ENCODE measurements around the gene MRPL52.
"Not testable (repeated sequence)": the region's sequence is repeated elsewhere in the genome, so short reads cannot be mapped to it uniquely, and the experiment has no call there.

MRPL52 gene

DNA sequence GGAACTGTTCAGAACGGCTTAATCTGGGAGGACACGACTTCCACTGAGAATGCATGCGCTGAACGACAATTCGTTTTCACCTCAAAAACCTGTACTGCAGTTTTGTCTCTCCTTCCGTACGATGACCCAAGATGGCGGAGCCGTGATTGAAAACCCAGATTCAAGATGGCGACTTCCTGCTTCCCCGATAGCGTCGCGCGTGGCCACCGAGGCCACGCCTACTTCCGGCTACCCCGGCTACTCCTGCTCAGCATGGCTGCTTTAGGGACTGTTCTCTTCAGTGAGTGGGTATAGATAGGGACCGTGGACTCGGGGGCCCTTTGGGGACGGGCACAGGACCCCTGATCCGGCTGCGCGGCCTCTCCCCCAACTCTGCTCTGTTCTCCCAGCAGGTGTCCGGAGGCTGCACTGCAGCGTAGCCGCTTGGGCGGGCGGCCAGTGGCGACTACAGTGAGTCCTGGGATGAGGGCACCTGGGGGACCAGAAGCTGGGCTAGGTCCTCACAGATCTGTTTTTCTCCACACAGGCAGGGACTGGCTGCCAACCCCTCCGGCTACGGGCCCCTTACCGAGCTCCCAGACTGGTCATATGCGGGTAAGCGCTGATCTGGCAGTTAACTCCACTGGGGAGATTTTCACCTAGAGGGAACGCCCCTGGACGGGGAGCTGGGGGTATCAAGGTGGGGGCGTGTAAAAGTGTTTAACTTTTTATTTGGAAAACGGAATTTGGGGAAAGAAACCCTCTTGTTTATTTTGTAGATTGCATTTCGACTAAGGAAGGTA lies at the start of gene MRPL52:
TSS of gene MRPL52 (plus strand) at position 227 of the 782 bp plus-strand sequence. CDS start at position 253, 26 bp downstream.
- DNase-seq = peak; percentile 95

DNA sequence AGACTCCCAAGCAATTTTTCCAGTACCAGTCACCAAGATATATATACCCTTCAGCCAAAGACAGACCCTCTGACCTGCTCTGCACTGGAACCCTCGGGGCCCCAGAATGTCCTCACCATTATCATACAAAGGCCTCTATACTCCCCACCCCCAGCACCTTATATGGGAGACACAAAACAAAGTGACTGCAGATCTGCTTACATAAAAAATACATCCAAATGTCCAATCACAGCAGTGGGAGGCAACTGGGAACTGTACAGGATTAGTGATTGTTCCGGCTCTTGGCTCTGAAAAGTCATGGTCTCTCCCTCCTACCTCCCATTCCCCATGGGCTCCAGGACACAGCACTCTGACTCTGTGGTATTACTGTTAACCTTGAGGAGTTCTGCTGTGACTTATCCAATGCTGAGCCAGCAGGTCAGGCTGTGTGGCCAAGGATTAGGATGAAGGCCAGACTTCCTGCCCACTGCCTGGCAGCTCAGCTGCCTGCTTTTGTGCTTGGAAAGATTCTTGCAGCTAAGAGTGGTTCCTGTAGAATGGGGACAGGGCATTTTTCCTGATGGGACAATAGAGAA lies 49.5 kb upstream of the MRPL52 start:
- no peak for DNase-seq

DNA sequence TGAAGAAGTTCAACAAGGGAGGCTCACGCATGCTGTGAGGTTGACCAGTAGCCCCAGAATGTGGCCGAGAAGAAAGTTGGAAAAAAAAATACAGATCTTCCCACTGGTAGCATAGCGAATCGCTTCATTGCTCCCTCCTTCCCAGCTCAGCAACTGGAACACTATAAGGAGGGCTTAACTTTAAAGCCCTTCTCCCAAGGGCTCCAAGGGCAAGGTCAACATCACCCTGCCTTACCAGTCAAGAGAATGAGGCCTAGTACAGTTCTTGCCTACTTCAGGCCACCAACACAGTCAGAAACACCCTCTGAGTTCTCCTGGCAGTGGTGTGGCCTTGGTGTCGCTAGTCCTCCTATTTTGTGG lies 48.8 kb upstream of the MRPL52 start:
- DNase-seq = no peak

DNA sequence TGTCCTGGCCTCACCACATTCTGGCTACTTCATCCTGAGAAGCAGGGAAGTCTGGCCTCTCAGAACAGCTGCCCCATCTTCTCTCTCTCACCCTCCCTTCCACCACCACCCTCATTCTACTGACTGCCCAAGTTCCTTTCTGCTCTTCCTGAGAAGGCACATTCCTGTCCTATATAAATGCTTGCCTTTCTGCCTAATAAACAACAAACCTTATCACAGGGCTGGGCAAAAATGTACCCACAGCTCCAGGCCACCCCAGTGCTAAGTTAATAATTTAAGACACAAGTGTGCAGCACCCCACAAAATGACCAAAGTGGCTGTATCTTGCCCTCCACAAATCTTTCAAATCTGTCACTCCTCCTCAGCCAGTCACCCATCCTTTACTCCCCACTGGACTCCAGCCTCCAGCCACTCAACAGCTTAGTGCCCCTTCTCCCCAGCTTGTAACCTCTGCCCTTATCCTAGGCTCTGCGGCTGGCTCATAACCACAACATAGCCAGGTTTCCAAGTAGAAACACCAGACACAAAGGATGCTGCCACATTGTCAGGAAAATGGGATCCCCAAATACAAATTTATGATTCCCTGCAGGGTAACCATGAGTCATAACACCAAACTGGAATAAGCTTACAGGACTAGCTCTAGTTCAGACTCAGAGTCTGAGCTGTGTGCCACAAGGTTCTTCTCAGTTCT lies 48.2 kb upstream of the MRPL52 start:
- DNase-seq = no peak

DNA sequence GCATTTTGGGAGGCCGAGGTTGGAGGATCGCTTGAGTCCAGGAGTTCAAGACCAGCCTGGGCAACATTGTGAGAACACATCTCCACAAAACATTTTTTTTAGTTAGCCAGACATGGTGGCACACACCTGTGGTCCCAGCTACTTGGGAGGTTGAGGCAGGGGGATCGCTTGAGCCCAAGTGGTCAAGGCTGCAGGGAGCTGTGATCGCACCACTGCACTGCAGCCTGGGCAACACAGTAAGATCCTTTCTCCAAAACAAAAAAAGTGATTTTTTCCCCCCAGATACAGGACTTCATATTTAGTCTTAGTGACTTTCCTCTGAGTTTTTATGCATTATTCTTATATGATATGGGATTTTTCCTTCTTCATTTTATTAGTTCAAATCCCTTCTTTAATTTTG lies 43.0 kb upstream of the MRPL52 start:
- no peak for DNase-seq

DNA sequence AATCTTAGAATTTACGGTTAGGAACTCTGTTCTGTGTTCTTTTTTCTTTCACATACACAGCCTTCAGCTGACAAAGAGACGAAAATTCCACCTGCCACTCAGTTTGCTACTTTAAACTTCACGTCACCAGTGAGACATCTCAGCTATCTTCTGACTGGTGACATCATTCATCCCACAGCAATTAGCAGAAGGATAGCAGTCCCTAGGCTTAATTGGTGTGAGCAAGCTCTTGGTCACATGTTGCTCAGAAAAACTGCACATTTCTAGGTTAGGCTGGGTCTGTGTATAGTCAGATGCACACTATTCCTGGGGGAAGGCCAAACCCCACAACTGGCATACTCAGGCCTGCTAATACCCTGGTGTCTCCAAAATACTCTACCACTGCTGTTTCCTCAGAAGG lies 38.4 kb upstream of the MRPL52 start:
- no peak for DNase-seq

DNA sequence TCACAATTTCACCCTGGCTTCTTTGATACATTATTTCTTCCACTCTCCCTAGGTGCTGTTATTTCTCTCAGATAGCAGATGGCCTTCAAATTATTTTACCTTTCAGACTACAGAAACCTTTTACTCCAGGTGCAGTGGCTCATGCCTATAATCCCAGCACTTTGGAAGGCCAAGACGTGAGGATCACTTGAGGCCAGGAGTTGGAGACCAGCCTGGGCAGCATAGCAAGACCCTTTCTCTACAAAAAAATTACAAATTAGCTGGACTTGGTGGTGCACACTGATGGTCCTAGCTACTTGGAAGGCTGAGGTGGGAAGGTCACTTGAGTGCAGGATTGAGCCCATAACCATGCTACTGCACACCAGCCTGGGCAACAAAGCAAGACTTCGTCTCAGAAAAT lies 37.5 kb upstream of the MRPL52 start:
- no peak for DNase-seq

DNA sequence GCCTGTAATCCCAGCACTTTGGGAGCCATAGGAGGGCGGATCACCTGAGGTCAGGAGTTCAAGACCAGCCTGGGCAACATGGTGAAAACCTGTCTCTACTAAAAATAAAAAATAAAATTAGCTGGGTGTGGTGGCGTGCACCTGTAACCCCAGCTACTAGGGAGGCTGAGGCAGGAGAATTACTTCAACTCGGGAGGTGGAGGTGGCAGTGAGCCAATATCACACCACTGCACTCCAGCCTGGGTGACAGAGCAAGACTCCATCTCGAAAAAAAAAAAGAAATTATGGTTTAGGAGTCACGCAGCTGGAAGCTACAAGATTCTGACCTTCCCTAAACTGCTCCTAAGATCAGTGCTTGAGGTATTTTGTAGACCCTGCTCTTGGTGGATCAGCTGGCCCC lies 36.1 kb upstream of the MRPL52 start:
- DNase-seq = not testable (repeated sequence)

DNA sequence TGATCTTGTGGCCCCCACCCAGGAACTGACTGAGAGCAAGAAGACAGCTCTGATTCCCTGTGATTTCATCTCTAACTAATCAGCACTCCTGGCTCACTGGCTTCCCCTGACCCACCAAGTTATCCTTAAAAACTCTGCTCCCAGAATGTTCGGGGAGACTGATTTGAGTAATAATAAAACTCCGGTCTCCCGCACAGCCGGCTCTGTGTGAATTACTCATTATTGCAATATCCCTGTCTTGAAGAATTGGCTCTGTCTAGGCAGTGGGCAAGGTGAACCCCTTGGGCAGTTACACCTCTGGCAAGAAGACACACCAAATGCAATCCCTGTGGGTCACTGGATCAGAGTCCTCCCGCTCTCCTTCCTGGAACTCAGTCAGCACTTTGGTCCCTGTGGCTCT lies 35.7 kb upstream of the MRPL52 start:
- no peak for DNase-seq

DNA sequence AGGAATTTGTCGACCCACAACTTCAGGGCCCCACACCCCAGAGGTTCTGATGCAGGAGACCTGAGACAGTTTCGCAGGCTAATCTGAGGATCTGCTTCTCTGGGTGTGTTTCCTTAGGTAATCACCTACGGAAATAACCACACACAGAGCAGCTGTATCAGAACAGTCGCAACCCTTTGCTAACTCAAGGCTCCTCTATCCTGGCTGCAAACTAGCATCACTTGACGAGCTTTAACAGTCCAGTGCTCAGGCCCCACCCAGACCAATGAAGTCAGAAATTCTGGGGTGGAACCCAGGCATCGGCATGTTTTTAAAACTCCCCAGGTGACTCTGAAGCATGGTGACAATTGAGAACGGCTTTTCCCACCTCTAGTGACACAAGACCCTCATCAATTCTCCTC lies 35.1 kb upstream of the MRPL52 start:
- no peak for DNase-seq

DNA sequence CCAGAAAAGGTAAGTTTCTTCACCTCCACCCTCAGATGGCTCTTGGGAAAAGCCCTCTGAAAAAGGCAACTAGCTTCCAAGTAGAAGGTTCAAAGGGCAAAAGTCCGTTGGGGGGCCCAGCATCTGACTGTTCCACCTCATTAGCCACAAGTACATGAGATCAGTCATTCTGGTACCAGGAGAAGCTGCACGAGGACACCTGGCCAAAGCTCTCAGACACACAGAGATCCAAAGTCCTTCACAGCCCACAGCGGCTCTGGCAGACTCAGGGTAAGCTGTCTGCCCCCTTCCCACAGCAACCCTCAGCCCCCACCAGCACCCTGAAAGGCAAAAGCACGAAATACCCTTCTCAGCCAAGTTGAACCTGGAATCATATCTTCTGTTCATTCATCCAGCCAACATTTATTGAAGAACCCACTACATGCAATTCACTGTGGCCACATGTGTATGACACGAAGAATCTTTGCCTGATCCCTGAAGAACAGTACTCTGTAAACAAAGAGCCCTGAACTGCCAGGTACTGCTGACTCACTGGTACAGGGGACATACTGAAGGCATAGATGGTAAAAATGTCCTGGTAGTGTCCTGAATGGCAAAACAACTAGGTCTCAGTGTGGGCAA lies 33.5 kb upstream of the MRPL52 start:
- no peak for DNase-seq

DNA sequence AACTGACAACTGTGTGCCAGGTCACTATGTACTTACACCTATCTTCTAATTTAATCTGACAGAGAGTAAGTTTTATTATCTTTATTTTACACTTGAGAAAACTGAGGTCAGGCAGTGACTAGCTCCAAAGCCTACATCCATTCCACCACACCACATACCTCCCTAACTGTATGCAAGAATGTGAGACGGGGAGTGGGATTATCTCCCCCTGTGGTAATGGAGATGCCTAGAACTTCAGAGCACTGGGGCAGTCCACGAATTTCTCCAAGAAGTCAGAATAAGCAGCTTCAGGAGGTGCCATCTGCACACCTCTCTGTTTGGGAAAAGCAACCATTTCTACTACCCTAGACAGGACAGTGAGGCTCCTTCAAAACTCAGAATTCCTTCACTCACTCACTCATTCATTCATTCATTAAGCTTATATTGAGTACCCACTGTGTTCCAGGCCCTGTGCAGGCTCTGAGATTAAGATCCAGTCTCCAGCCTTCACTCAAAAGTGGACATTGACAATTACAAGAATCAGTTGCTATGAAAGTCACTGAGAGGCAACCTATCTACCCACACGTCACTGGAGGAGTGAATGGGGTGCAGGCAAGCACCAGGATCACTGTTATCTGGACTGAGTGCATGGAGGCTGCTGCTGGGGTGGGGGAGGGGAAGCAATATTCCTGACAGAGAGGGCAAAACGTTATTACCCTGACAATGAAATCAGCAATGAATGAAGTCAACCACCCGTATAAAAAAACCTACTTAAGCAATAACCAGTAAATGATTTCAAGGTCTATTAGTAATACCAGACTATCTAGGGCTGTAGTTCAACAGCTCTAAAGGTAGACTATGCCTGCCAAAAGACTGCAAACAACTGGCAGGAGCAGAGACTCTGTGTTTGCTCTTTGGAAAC lies 32.4 kb upstream of the MRPL52 start:
- no peak for DNase-seq

DNA sequence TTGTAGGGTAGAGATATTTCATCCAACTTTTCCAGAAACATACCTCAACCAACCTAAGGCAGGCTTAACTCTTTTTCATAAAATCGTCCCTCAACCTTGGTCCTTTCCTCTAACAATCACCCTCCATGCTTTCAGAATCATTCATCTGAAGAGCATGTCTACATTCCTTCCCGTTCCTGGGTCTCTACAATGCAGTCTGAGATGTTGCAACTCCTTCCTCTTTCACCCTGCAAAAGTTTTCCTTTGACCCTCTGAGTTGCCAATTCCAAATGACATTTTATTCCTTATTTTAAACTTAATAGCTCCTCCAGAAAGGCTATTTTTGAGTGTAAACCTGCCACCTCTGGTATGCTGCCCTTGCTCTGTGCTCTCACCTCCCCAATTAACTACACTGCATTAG lies 31.2 kb upstream of the MRPL52 start:
- DNase-seq = no peak

DNA sequence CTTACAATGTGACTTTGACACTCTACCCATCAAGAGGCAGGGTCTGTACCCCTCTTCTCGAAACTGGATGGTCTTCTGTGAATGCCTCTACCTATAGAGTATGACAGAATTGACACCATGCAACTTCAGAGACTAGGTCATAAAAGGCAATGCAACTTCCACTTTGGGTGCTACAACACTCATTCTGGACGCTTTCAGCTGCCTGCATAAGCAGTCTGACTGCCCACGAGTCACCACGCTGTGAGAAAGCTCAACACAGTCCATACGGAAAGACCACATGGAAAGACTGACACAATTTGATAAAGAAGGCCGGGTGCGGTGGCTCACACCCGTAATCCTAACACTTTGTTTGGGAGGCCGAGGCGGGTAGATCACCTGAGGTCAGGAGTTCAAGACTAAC lies 29.3 kb upstream of the MRPL52 start:
- DNase-seq = no peak

DNA sequence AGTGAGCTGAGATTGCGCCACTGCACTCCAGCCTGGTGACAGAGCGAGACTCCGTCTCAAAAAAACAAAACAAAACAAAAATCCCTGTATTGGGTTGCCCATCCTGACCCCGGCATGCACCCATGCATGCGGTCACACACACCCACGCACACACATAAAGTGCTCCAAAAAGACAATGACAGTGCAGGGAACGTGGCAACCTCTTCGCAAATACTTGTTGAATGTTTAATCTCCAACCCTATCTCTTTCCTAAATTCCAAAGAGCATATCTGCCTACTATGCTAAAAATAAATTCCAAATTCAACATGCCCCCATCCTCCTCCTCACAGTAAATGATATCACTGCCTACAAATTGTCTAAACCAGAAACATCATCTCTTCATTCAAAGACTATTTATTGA lies 28.0 kb upstream of the MRPL52 start:
- DNase-seq = no peak

DNA sequence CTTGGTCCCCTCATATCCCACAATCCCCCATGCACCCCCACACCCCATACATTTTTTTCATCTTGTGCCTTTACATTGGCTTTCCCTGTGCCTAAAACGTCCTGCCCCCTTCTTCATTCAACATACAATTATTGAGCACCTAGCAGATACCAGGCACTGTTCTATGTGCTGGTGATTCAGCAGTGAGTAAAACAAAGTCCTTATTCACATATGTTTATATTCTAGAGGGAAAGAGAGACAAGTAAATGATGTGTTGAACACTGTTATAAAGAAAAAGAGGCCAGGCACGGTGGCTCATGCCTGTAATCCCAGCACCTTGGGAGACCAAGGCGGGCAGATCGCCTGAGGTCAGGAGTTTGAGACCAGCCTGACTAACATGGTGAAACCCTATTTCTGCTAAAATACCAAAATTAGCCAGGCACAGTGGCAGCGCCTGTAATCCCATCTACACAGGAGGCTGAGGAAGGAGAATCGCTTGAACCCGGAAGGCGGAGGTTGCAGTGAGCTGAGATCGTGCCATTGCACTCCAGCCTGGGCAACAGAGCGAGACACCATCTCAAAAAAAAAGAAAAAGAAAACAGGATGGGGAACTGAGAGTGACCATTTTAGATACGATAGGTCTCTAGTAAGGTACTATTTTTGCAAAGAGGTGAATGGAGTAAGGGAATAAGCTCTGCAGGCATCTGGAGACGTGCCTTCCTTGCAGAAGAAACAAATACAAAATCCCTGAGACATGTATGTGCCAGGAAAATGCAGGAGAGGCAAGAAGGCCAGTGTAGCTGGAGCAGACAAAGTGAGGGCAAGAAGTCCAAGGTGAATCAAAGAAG lies 26.6 kb upstream of the MRPL52 start:
- no peak for DNase-seq

DNA sequence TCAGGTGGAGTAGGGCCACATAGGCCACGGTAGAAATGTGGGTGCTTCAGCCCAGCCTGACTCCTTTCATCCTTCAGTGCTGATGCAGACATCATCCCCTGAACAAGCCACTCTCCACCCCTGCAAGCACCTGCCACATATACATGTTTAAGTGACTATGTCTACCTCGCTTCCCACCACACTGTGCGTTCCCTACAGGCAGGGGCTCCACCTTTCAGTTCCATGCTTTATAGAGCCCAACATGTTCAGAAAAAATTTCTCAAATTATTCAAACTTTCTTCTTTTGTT lies 26.1 kb upstream of the MRPL52 start:
- no peak for DNase-seq

DNA sequence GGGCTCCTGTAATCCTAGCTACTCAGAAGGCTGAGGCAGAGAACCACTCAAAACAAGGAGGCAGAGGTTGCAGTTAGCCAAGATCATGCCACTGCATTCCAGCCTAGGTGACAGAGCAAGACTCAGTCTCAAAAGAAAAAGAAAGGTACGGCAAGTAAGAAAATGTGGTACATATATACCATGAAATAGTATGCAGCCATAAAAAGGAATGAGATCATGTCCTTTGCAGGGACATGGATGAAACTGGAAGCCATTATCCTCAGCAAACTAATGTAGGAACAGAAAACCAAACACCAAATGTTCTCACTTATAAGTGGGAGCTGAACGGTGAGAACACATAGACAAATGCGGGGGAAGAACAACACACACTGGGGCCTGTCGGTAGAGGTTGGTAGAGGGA lies 24.5 kb upstream of the MRPL52 start:
- not testable (repeated sequence) for DNase-seq

DNA sequence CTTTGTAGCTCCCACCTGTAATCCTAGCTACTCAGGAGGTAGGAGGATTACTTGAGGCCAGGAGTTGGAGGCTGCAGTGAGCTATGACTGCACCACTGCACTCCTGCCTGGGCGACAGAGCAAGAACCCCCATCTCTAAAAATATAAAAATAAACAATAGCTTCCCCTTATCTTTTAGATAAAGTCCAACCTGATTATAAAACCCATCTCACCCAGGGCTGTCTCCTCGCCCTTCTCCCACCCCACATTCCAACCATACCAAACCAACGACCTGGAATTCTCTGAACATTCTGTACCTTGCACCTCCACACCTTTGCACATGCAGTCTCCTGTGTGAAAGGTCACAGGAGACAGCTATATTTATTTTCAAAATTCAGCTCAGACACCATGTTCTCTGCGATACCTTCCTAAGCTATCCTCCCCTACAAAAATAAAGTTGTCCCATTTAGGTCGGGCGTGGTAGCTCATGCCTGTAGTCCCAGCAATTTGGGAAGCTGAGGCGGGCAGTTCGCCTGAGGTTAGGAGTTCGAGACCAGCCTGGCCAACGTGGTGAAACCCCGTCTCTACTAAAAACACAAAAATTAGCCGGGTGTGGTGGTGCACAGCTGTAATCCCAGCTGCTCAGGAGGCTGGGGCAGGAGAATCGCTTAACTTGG lies 22.1 kb upstream of the MRPL52 start:
- no peak for DNase-seq

DNA sequence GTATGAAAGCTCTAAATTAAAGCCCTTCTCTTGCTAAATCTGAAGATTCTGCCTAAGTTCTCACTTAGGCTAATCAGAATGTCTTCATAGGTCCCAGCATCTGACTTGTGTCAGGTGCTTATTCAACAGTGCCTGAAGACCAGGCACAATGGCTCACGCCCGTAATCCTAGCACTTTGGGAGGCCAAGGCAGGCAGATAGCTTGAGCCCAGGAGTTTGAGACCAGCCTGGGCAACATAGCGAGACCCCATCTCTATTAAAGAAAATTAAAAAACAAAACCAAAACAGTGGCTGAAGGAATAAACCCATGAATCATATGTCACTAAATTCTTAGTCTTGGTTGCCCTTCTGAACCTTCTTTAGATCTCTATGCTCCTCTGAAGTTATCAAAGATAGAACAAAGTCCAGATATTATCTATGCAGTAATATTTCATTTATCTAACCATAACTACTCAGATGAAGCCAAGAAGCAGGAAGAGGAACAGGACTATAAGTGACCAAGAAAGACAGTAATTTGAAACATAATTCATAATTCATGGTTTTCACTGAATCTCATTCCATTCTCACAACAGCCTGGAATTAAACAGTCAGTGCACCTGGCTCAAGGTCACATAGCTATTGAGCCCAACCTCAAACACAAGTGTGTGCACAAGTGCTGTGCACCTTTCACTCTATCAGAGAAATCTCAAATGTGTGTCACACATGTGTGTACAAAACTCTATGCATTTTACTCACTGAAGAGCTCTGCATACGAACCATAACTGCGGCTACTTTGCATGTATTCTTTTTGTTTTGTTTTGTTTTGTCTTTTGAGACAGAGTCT lies 21.1 kb upstream of the MRPL52 start:
- no peak for DNase-seq

DNA sequence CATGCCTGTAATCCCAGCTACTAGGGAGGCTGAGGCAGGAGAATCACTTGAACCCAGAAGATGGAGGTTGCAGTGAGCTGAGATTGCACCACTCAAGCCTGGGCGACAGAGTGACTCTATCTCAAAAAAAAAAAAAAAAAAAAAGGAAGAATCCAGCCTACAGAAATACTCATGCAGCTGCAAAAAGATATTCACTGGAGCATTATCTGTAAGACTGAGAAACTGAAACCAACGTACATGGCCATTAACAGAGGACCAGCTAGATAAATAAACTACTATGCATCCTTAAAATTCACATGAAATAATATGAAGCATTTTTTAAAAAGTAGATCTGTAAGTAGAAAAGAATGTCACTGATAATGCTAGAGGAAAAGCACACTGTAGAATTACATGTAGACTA lies 18.0 kb upstream of the MRPL52 start:
- no peak for DNase-seq

Data from NCI-H1694 treated with DMSO at 0.1 percent for 48 hours (cell line).